Measurements from ENCODE around the gene PARP8. TPM values are rescaled to one million over a fixed set of nuclear protein-coding genes. Genes with fewer than 3 reads are reported as not detected.

The PARP8 gene
- total RNA-seq, 1 experiment from 2014 or later, result 7.3 TPM

DNA sequence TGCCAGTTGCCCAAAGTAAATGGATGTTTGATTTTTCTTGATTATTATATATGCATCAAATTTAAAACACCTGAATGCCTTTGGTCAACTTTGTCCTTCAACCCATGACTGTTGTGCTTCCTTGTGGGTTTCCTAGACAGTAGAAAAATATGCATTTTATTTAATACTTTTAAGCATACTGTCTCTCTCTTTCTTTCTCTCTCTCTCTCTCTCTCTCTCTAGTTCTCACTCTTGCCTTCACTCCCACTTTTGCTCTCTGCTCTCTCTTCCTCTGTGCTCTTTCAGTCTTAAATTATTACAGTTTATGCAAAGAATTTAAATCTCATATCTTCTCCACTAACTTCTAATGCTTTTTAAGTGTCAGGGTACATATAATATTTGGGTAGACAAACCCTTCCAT, 173.0 kb downstream of the PARP8 start:
- no peak for DNase-seq (ENCODE audit: low read depth)

DNA sequence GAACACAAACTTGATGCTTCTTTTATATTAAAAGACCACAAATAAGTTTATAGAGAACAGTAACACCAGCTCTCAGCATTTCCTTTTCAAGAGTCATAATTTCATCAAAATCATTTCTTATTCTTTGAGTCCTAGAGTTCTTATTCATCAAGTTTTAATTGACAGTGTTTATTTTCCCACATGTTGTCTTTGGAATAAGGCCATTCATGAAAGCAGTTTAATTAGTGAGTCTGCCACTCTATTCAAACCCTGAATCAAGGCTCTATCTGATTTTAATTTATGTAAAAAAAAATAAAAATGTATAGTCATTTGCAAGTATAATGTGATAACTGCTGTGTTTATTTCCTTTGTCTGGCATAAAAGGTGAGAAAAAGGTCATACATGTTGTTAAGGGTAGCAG, 176.7 kb downstream of the PARP8 start:
- no peak for DNase-seq (ENCODE audit: low read depth)

DNA sequence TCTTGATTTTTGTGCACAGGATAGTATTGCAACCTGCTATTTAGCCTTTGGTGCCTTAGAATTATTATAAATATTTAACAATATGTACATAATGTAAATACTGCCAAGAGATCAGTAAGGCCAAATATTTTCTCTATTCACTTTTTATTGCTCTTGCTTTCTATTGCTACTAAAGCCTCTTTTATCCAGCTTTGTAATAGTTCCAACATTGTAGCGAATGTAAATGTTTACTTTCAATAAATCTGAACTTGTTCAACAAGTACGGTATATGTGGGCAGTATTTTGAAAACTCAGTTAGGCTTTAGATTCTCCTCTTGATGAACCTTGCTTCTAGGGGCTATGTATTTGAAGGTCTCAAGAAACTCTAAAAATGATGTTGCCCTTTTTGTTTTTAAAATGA, 179.8 kb downstream of the PARP8 start:
- no peak for DNase-seq (ENCODE audit: low read depth)

DNA sequence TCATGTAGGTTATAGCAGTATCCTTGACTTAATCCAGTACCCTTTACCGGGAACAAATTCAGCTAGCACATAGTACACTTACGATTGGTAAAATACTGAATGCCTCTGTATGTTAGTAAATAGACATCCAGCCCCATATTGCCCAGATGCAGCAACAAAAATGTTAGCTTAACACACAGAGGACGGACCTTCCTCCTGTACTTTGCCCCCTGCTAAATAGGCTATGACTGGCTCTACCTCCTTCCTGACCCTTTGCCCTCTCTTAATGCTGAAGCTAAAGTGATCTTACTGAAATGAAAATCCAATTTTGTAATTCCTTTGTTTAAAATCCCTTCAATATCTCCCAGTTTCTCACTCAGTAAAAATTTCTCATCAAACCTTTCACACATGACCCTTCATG, 183.1 kb downstream of the PARP8 start:
- no peak for DNase-seq (ENCODE audit: low read depth)

DNA sequence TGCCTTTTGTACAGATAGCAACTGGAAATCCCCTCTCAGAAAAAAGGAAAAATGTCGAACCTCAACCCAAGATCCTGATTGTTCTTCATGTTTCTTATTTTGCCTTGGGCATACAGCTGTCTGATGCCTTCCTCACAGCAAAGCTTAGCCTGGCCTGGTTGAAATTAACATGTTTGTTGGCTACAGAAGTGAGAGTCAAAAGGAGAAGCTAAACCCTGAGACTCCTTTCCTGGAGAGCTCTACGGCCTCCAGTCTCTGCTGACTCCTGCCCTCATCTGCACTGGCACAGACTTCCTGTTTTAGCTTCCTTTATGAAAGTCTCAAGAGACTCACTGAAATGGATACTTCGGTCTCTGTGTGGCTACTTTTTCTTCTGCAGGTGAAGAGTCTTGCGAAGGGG, 186.7 kb downstream of the PARP8 start:
- DNase-seq (ENCODE audit: low read depth), result no peak

DNA sequence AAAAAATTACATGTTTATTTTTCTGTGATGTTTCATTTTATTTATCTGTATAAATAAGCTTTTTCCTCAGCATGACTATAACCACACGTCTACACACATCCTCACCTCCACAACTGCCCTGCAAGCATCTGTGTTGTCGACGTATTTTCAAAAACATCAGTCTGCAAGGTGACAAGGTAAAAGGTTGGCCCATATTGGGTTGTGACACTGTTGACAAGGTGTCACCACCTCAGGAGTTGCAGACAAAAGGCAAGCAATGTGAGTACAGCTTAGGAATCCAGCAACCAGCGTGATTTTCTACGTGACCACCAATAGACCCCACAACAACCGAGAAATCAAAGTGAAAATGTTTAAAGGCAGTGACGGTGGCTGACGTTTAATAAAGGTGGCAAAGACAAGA, 187.6 kb downstream of the PARP8 start:
- DNase-seq (ENCODE audit: low read depth), result no peak

DNA sequence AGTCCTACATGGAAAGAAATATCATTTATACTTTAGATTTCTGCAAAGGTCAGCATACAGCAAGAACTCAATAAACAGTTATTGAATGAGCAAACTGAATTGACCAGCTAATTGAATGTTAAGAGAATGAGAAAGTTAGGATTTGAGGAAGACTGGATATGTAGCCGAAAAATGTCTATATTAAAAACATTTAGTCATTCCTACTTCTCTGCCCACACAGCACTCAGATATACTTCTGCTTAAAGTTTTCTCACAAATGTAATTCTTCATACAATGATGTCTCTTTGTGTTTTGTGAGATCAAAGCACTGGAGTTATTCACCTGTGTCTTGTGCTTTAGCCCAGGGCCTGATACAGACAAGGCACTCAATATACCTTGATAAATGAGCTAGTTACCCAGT, 188.6 kb downstream of the PARP8 start:
- DNase-seq (ENCODE audit: low read depth), result no peak

DNA sequence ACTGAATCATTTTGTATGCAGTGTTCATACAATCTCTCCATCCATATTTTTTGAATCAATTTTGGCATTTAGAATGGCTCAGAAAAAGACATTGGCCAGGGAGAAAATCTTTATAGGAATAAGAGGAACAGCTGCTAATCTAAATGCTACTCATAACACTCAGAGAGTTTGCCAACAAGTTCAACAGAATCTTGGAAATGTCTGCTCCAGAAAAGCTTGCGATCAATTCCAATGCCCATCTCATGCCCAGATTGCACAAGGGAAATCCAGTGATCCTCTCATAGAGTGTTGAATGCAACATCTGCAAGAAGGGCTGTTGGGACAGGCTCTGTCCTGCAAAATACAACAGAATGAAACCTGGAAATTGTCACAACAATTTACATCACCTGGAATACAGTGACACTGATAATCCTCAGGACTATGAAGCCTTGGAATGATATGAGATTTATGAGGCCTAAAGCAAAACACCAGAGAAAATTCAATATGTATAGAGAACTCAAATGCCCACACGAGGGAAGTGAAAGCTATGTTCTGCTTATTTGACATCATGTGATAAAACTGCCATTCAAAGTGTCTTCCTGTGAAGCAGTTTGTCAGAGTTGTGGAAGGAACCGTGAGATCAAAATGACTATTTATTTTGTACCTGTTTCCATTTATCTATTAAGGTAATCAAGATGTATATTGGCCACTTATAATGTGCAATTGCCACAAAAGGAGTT, 190.1 kb downstream of the PARP8 start:
- DNase-seq (ENCODE audit: low read depth), result no peak

DNA sequence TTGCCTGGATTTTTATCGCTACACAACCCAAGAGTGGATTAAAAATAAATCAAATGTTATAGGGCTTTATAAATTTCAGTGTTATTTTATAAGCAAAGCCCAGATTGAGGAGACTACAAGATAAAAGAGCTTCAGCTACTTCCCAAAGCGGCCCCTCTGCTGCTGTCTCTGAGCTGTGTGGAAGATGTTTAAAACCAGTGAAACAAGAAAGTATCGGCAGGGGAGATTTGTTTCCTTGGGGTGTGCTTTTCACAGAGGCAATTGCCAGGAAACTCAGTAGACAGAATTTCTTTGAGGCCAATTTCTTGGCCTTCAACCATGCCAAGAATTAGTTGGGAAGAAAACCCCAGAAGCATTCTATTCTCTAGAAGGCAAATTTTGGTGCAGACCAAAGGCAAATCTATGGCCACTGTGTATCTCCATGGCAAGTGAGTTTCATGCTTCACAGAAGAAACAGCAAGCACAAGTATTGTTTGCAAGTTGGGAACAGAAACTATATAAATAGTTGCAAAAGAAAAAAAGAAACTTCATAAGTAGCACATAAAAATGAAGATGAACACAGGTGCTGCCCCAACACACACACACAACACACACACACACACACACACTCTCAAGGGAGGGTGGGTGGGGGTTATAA, 197.2 kb downstream of the PARP8 start:
- no peak for DNase-seq (ENCODE audit: low read depth)

DNA sequence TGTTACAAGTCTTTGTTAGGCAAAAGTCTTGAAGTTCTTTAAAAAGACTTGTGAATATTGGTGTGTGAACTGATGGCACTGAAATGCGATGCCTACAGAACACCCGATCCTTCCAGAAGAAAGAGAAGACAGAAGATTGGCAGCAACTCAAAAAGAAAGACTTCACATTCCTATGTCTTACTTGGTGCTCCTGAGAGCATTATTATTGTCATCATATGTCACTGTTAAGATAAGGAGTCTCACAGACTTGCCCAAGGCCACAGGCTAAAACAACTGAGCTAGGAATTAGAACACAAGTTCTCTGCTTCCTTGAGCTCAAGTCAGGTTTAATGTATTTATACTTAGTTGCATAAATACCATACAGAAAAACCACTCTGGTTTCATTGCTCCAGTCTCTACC, 198.0 kb downstream of the PARP8 start:
- no peak for DNase-seq (ENCODE audit: low read depth)

DNA sequence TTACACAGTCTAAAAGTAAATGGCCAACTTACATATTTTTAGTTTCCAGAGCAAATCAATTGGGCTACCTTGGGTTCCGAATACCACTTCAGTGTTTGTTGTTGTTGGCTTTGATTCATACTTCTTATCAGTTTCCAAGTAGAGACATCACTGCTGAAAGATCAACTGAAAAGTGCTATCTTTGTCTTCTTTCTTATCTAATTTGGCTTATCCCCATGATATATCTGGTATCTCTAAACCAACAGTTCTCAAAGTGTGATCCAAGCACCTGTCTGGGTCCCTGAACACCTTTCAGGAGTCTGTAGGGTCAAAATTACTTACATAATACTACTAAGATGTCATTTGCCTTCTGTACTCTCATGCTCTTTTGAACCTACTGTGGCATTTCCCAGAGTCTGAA, 200.0 kb downstream of the PARP8 start:
- DNase-seq (ENCODE audit: low read depth), result no peak

DNA sequence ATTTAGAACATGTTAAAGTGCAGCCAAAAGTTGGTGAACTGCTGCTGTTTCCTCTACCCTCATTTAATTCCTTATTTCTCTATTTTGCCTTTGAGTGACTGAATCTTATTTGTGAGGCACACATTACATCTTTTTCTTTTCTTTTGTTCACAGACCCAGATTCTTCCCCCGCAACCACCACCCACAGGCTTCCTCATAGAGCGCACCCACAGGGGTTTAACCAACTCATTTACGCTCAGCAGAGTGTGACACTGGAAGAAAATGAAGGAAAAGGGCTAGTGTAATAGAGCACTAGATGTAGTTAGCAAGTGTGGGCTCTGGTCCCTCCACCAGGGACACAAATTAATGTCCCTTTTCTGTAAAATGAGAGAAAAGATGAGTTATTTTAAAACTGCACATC, 200.7 kb downstream of the PARP8 start:
- no peak for DNase-seq (ENCODE audit: low read depth)

DNA sequence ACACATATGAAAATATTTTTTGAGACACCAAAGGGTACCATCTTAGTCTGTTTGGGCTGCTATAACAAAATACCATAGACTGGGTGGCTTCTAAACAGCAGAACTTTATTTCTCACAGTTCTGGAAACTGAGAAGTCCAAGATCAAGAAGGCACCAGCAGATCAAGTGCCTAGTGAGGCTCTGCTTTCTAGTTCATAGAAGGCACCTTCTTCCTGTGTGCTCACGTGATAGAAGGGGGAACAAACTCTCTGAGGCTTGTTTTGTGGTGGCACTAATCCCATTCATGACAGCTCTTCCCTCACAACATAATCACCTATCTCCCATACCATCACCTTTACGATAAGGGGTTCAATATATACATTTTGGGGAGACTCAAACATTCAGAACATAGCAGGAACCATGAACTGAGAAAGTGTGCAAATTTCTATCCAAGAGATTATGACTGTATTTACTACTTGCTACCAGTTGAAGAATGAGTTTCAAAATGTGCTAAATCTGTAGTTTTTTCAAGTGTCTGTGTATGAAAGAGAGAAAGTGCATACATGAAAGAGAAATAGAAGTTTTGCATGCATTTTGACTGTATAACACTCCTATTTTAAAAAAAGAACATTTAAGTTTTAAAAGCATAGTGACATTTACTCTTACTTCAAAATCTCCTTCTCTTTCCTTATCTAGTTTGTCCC, 207.3 kb downstream of the PARP8 start:
- no peak for DNase-seq (ENCODE audit: low read depth)

DNA sequence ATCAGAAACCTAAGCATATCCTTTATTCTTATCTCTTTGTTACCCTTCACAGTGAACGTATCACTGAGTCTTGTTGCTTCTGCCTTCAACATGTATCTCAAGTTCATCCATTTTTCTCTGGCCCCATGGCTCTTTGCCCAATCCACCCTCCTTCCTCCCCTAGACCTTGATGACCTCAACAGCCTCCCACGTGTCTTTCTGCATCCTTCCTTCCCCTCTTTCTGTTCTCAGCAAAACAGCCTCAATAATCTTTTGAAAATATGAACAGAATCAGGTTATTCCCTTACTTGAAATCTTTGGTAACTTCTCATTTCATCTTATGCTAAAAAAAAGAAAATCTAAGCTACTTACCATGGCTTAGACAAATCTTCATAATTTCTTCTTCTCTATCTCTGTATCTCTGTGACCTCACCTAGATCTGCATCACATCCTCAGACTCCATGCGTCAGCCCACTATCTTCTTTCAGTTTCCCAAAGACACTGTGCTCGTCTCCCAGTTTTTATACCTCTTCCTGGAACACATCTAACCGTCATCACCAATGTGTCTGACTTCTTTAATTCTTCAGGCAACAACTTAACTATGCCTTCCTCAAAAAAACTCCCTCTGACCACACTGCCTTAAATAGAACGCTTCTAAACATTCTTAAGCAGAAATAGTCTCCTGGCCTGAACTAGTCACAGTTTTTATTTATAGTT, 208.0 kb downstream of the PARP8 start:
- no peak for DNase-seq (ENCODE audit: low read depth)

DNA sequence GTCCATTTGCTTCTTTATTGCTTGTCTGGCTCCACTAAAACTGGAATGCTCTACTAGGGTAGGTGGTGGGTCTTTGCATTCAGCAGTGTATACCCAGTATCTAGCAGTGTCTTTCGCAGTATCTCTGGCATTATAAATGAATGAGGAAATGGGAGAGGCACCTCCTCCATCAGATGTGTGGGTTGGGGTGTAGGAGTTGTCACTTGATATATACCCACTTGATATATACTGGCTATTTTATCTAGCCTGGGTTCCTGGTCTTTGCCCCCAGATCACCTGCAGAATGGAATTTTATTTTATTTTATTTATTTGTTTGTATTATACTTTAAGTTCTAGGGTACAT, 208.5 kb downstream of the PARP8 start:
- DNase-seq (ENCODE audit: low read depth), result no peak

DNA sequence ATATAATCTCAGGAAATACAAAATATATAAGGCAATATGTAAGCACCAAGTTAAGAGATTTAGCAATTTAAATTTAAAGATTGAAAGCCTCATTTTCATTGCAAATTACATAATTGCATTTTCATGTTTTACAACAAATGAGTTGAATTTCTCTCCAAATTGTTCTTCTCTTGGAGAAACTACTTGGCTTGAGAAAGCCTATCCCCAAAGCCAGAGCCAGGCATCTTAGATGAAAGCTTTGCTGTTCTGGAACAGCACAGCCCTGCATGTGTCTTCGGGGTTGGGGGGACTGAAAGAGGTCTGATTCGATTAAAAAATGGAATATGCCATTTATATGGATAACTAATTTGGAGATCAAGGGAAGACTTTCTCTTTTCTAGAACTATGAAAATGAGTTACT, 212.0 kb downstream of the PARP8 start:
- no peak for DNase-seq (ENCODE audit: low read depth)

DNA sequence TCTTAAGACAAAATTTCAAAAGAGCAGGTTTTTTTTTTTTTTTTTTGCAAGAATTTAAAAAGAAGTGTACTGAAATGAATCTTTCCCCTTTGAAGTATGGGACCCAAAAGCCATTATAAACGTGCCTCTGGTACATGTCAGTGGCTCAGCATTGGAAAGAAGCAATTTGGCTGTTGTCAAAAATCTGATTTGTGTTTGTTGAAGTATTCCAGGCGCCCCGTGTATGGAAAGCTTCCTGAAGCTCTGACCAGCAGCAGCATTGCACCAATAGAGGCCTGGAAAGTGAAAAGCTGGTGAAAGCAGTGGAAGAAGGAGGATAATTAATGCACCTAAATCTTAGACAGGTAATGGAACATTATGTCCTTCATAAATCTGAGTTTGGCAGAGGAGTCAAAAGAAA, 215.0 kb downstream of the PARP8 start:
- no peak for DNase-seq (ENCODE audit: low read depth)

DNA sequence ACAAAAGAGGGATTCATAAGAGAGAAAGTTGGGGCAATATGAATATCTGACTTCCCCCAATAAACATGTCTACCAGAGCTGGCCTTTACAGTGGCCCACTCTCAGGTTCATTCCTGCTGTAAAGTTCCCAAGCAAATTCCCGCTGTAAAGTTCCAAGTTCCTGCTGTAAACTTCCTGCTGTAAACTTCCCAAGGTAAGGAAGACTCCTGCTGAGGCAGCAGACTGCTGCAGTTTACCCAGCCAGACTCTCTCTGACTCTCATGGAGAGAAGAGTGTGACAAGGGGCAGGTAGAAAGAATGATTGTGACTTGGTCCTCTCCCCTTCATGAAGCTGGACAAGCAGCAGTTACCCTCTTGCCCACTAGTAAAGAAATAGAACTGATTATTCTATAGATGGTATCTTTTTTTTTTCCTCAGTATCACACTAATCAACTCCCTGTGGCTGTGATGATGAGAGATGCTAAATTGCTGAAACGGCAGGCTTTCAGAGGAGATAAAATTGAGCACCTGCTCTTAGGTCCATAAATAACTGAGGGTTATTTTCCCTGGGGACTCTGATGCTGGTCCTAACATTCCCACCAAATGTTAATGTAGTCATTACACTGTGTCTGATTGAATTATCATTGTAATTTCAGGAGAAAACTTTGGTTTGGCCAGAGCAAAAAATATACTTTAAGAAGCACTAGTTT, 220.4 kb downstream of the PARP8 start:
- DNase-seq (ENCODE audit: low read depth), result no peak

DNA sequence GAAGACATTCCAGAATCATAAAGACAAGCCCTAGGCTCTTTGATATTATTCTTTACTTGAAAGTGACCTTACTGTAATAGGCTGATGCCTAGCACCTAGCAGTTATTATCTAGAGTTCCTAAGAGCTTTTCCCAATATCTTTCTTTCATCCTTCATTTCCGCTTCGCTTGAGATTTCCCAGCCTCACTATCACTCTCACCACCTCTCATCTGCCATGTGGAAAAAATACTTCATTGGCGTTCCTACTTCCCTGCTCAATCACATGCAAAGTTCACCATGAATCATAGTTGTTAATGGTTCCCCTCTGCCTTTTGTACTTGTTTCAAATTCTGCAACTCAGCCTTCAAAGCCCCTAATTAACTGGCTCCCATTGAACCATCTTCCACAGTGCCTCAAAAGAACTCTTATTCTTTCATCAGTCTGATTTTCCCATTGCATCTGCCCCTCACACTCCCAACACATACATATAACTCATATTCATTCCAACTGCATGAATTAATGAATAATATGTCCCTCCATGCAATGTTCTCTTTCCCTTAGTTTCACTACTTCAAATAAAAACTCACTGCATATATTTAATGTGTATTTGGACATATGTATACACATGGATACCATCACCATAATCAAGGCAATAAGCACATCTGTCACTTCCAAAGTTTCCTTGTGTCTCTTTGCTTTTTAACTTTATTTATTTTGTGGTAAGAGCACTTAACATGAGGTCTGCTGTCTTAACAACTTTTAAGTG, 221.6 kb downstream of the PARP8 start:
- DNase-seq (ENCODE audit: low read depth), result no peak

DNA sequence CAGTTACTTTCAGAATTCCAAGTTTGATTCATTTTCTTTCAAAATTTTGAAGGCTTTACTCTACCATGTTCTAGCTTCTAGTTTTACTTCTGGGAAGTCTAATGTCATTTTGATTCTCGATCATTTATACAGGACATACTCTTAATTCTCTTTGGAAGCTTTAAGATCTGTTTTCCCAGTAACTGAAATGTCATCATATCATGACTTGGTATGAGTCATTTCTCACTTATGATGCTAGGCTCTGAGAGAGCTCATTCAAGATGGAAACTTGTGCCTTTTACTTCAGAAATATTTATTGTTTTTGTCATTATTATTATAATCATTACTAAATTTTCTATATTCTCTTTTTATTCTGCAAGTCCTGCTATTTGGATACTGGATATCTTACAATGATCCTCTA, 222.3 kb downstream of the PARP8 start:
- no peak for DNase-seq (ENCODE audit: low read depth)

DNA sequence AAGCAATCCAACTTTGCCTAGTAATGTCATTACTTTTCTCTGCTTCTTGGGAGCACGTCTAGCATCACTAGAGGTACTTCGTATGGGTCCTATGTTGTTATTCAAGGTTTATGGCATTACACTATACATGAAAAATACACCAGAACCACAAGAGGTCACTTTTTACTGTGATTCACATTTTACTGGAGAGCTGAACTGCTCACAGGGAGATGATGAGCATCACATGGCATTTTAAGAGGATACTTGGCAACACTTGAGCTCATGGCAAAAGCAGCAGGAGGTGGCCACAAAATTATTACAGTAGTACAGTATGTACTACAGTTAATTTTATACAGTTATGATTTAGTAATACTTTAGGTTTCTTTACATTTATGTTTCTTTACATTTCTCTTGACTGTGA, 223.4 kb downstream of the PARP8 start:
- peak; percentile 0 for DNase-seq (ENCODE audit: low read depth)

All from RPMI7951 (cell line).